Large intestine (tissue), 3 donors: ENCODE results near the gene MIER2. TPM values are rescaled to one million over a fixed set of nuclear protein-coding genes. Genes with fewer than 3 reads are reported as not detected.

Experiments
- DNase-seq, 2 donors: peaks; one replicate each; pipeline versions ENCODE4 v3.0.0 to v3.0.0-alpha.2; 2013
- H3K27ac ChIP-seq: one replicate; pipeline ENCODE4 v1.5.1; 2013; ENCODE audit warnings: low read length
- H3K27me3 ChIP-seq: 2 replicates; pipeline ENCODE4 v1.6.1; 2013; ENCODE audit warnings: low read length; ENCODE audit not compliant: control insufficient read depth, insufficient read depth
- H3K36me3 ChIP-seq: 2 replicates; pipeline ENCODE4 v1.6.1; 2013; ENCODE audit warnings: low read length; ENCODE audit not compliant: control insufficient read depth, insufficient read depth
- H3K4me1 ChIP-seq: one replicate; pipeline ENCODE4 v1.6.1; 2013; ENCODE audit warnings: low read length; ENCODE audit not compliant: control insufficient read depth, insufficient read depth
- H3K4me3 ChIP-seq: one replicate; pipeline ENCODE4 v1.5.1; 2013; ENCODE audit warnings: low read length
- H3K9me3 ChIP-seq: one replicate; pipeline ENCODE4 v1.6.1; 2013; ENCODE audit warnings: mild to moderate bottlenecking, low read depth, low read length, moderate library complexity; ENCODE audit not compliant: control insufficient read depth
- WGBS: methylation state at CpG from one replicate; pipeline ENCODE4 v1.1.5; 2013; ENCODE audit warnings: low lambda C conversion rate; ENCODE audit not compliant: insufficient coverage; 5-methylcytosine and 5-hydroxymethylcytosine counted together
- polyA plus RNA-seq: library from polyadenylated mRNA; unstranded; fragments of 120-200 nt; gene quantifications from one replicate; pipeline ENCODE4 v1.2.1, GENCODE V29; 2013

MIER2 gene
- polyA plus RNA-seq, 1 donor: 21.0 TPM

DNA sequence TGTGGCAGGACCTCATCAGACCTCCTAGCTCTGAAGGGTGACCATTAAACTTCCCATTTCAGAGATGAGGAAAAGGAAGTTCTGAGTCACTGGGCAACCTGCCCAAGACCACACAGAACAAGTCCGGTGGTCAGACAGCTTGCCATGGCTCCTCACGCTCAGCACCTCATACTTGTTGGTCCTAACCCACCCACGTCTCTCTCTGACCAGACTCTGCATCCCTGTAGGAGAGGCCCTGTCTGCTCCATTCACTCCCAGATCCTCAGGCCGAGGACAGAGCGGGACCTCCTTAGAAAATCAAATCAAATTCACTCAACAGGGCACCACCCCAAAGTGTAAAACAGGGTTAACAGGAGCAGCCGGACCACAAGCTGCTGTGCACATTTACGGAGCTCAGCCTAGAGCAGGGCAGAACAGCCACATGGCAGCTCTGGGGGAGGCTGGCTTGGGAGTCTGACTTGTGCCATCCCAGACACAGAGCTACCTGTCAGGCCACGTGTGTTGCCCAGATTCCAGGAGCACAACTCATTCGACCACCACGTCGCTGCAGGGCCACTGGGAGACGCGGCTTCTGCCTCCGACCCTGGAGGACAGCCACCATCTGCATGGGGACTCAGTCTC is 1.7 kb downstream of the MIER2 start:
- no CpG with 5 or more reads among the region's 14 CpGs for WGBS
- H3K27ac ChIP-seq: no peak overlapping the region

DNA sequence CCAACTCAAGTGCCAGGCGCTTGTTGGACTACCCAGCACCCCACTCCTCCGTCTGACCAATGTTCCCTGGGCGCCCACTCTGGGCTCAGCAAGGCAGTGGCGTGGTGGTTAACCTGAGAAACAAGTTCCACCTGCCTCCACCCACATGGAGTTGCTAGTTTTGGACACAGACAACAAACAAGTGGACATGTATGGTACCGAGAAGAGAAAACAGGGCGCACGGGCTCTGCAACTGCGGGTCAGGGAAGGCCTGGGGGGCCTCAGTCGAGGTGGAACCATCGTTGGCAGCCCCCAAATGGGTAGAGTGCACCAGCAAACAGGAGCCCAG is 2.5 kb downstream of the MIER2 start:
- Histone ChIP-seq H3K9me3 (peaks cover 6% of the 10 kb centered on the region), H3K27ac (no peak overlapping the region), H3K27me3 (peaks cover 14% of the 10 kb centered on the region), H3K4me1 (peaks cover 14% of the 10 kb centered on the region), H3K36me3 (peaks cover 3% of the 10 kb centered on the region), H3K4me3 (no peak overlapping the region)
- DNase-seq: no peak
- whole genome bisulfite sequencing: no CpG with 5 or more reads among the region's 10 CpGs

More for the DNA sequence above, 1.7 kb downstream of the MIER2 start:
- Histone ChIP-seq H3K9me3 (peaks cover 6% of the 10 kb centered on the region), H3K27me3 (peaks cover 14% of the 10 kb centered on the region), H3K36me3 (peaks cover 3% of the 10 kb centered on the region), H3K4me3 (peak overlapping the region; percentile 43), H3K4me1 (peaks cover 14% of the 10 kb centered on the region)
- DNase-seq: no peak

DNA sequence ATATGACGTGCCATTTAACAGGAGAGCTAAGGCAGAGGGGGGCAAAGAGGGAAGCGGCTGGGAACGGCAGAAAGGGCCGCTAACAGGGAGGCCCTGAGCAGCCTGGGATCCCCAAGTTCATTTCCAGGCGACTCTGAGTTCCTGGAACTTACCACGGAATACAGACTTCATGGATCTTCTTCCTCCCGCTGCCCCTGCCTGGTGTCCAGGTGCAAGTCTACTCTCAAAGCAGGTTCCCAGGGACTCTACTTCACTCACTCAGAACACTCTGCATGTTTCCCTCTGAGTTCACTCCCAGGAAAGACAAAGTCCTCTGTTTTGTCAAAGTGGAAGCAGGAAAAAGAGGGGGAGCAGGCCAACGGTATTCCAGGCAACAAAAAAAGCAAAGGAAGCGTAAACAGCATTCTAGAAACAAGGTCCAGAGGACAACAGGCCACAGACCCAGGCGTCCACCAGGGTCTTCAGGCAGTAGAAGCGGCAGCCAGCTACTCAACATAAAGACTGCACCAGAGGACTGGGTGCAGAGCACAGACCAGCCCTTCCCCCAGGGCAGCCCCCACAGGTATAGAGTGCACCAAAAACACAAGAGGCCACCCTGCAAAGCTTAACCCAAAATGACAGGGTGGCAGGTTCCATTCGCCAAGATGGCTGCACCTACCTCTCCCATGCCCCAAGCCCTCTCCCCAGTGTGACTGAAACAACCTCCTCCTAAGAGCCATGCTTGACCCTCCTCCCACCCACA is 3.0 kb downstream of the MIER2 start:
- Histone ChIP-seq H3K4me3 (no peak overlapping the region), H3K27ac (no peak overlapping the region), H3K36me3 (peaks cover 3% of the 10 kb centered on the region), H3K27me3 (peaks cover 14% of the 10 kb centered on the region), H3K4me1 (peaks cover 14% of the 10 kb centered on the region), H3K9me3 (peaks cover 6% of the 10 kb centered on the region)
- WGBS: 60% methylated on average over 2 of the region's 12 CpGs
- no peak for DNase-seq

DNA sequence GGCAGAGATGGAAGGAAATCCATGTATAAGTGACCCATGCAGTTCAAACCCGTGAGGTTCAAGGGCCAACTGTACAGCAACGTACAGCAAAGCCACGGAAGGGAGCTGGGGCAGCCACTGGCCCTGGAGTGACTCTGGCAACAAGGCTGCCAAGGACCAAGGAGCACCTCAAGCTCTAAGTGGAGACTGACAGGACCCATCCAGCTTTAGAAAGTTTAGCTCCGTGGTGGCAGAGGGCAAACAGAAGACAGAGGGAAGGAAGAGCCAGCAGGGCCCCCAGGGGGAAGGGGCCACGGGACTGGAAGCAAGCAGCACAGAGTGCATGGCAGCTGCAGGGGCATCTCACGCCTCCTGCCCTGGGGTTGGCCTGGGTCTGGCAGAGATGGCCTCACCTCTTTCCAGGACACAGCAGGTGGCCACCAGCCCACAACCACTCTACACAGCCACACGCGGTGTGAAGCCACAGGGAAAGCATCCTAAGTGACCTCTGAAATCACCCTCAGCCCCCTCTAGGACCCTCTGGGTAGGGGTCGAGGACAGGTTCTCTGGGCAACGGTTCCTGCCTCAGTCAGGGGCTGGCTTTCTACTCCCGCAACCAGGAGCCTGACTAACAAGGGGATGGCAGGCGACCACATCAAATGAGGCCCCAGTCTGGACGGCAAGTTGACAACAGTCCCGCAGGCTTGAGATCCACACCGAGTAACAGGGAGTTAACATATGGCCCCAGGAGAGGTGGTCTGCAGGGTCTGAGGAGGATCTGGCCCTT is 3.8 kb downstream of the MIER2 start:
- Histone ChIP-seq H3K36me3 (peaks cover 9% of the 10 kb centered on the region), H3K4me1 (peaks cover 14% of the 10 kb centered on the region), H3K27ac (no peak overlapping the region), H3K4me3 (no peak overlapping the region), H3K27me3 (peaks cover 10% of the 10 kb centered on the region), H3K9me3 (peaks cover 6% of the 10 kb centered on the region)
- no CpG with 5 or more reads among the region's 15 CpGs for WGBS
- no peak for DNase-seq

DNA sequence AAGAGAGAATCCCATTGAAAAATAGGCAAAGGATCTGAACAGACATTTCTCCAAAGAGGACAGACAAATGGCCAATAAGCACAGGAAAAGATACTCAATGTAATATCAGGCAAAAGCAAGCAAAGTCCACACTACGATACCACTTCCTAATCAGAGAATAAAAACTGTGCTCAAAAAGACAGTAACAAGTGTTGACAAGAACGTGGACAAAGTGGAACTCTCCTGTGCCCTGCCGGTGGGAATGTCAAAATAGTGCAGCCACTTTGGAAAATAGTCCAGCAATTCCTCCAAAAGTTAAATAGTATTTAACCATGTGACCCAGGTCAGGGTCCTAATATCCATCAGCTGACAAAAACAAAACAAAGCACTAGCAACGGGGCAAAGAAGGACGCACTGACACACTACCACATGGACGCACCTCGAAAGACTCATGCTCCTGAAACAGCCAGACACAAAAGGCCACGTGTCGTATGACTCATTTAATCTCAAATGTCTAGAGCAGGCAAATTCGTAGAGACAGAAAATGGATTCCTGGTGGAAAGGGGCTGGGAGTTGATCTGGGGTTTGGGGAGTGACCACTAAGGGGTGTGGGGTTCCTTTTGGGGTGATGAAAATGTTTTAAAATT is 5.2 kb downstream of the MIER2 start:
- Histone ChIP-seq H3K4me1 (peaks cover 10% of the 10 kb centered on the region), H3K27me3 (no peaks in the 10 kb centered on the region), H3K36me3 (peaks cover 19% of the 10 kb centered on the region), H3K27ac (no peak overlapping the region), H3K9me3 (no peaks in the 10 kb centered on the region), H3K4me3 (no peak overlapping the region)
- no peak for DNase-seq
- no CpG with 5 or more reads among the region's 10 CpGs for WGBS

DNA sequence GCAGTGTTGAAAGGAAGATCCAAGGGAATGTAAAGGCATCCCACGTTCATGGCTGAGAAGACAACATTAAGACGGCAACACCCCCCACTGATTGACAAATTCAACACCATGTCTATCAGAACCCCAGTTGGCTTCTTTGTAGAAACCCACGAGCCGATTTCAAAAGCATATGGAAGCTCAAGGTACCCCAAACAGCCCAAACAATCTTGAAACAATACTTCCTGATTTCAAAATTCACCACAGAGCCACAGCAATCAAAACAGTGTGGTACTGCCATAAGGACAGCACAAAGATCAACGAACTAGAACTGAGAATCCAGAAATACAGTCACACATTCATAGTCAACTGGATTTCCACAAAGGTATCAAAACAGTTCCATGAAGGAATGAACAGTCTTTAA is 6.2 kb downstream of the MIER2 start:
- no peak overlapping the region for H3K27ac ChIP-seq
- no CpG with 5 or more reads among the region's 5 CpGs for WGBS
- H3K4me3 ChIP-seq: no peak overlapping the region
- H3K36me3 ChIP-seq: peaks cover 23% of the 10 kb centered on the region
- no peaks in the 10 kb centered on the region for H3K27me3 ChIP-seq
- DNase-seq: no peak
- H3K9me3 ChIP-seq: no peaks in the 10 kb centered on the region
- H3K4me1 ChIP-seq: peaks cover 6% of the 10 kb centered on the region

DNA sequence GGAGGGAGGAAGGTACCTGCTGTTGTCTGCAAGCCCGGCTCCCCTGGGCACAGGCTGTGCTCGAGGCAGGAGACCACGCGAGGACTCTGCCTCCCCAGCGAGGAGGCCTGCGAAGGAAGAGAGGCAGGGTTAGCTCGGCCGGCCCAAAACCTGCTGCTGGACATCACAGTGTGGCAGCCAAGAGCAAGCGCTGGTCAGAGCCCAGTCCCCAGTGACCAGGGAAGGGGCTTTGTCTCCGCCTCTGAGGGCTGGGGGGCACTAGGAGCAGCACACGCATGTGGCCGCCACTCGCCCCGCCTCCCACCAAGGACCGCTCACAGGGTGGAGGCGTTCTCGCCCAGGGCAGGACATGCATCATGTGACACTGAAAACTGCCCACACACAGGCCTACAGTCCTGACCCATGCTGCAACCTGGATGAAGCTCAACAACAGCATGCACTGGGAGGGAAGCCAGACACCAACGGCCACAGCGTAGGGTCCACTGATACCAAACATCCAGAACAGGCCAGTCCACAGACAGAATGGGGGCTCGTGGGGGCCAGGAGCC is 8.5 kb downstream of the MIER2 start:
- H3K36me3 ChIP-seq: peaks cover 26% of the 10 kb centered on the region
- no CpG with 5 or more reads among the region's 20 CpGs for WGBS
- H3K27ac ChIP-seq: no peak overlapping the region
- no peak overlapping the region for H3K4me3 ChIP-seq
- H3K9me3 ChIP-seq: no peaks in the 10 kb centered on the region
- H3K4me1 ChIP-seq: no peaks in the 10 kb centered on the region
- H3K27me3 ChIP-seq: no peaks in the 10 kb centered on the region
- no peak for DNase-seq

DNA sequence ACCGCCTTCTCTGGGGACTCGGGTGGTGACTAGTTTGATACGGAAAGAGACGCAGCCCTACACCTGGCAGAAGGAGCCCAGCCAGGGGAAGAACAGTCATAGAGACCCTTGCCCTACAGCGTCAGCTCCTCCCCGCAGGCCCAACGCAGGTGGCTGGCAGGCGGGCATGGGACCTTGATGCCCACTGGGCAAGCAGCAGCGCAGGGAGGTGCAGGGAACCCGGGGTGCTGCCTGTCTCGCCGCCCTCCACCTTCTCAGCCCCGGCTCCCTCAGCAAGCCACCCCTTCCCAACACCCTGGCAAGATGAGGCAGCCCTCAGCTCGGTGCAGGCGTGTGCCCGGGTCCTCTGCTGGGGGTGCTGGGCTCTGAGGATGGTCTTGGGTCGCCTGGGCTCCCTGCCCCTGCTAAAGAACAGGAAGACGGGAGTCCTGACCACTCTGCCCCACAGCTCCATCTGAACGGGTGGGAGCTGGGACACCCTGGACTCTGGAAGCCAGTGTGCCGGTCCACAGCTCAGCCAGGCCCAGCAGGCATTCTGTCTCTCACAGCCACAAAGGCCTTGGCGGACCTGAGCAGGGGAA is 9.0 kb downstream of the MIER2 start:
- H3K9me3 ChIP-seq: no peaks in the 10 kb centered on the region

DNA sequence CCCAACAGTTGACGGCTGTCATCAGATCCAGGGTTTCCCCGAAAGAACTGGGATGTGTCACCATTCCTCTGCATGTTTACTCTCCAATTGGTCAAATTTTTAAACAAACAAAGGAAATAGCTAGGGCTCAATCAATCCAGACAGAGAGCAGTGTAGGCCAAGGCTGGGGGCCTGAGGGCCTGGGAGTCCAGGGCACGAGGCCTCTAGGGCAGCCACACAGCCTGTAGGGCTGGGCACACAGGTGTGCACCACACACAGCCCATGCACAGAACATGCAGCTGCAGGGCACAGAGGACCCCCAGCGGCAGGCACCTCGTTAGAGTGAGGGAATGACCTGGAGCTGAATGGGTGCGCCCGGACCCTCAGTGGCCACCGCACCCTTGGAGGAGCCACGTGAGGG is 9.5 kb downstream of the MIER2 start:
- no peak overlapping the region for H3K27ac ChIP-seq
- no peaks in the 10 kb centered on the region for H3K9me3 ChIP-seq
- no peaks in the 10 kb centered on the region for H3K27me3 ChIP-seq
- no peaks in the 10 kb centered on the region for H3K4me1 ChIP-seq
- no peak for DNase-seq
- WGBS: no CpG with 5 or more reads among the region's 9 CpGs
- H3K4me3 ChIP-seq: no peak overlapping the region
- H3K36me3 ChIP-seq: peaks cover 34% of the 10 kb centered on the region

More for the DNA sequence above, 9.0 kb downstream of the MIER2 start:
- Histone ChIP-seq H3K36me3 (peaks cover 31% of the 10 kb centered on the region), H3K27ac (no peak overlapping the region), H3K4me3 (no peak overlapping the region), H3K4me1 (no peaks in the 10 kb centered on the region), H3K27me3 (no peaks in the 10 kb centered on the region)
- WGBS: no CpG with 5 or more reads among the region's 21 CpGs
- DNase-seq: no peak
